ENCODE data around the gene ZNF587B.
A peak's percentile ranks its signal among the peaks of the same experiment; 100 is the strongest.
"Not testable (repeated sequence)": the region's sequence is repeated elsewhere in the genome, so short reads cannot be mapped to it uniquely, and the experiment has no call there.

Gene ZNF587B

DNA sequence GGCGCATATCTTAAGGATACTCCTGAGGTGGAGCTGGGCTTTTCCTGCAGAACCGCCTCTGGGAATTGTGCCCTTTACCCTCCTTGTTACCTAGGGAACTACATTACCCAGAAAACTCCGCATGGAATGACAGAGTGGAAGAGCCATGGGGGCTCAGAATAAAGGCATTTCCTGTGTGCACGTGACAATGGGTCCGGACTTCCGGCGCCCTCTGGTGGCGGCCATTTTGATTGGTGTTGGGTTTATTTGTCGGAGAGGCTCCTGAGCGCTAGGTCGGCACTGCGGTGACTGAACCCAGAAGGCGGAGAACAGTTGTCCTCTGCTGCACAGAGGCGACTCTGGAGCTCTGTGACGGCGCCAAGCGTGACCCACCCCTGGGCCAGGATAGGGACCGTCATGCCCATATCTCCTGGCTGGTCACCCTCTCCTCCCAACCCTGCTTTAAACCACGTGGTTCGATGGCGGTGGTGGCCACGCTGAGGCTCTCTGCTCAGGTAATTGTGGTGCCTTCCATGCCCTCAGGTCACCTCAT is at the start of gene ZNF587B:
ZNF587B (plus strand) TSS at position 229 of the 532 bp plus-strand sequence; CDS start at position 459, 230 bp downstream.
- DNase-seq: peak; percentile 54

DNA sequence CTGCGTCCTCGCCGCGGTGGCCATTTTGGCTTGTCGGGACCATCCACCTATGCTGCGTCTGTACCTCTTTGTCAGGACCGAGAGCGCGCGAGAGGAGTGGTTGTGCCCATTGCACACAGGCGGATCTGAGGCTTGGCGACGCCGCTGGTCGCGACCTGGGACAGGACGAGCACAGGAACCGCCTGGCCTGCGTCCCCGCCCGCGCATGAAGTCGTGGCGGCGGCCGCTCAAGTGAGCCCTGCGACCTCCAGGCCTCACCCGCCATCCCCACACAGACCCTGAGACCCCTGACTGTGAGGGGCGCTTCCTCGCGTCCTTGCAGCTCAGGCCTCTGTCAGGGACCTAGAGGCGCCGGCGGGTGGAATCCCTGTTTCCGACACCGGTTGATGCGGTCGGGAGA is 43.8 kb upstream of the ZNF587B start:
- no peak for DNase-seq

DNA sequence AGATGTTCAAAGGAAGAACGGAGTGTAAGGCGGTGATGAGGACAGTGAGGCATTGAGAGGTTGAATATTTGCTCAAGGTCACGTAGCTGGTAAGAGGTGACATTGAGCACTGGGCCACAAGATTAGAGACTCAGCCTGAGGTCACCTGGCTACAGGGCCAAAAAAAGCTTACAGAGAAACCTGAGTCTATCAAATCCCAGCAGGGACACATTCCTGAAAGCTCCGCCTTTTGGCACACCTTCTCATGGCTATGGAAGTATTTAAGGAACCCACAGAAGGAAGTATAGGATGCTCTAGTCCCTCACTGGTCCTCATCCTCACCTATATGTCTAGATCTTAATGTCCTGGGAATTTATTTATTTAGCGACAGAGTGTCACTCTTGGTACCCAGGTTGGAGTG is 43.2 kb upstream of the ZNF587B start:
- DNase-seq: no peak

DNA sequence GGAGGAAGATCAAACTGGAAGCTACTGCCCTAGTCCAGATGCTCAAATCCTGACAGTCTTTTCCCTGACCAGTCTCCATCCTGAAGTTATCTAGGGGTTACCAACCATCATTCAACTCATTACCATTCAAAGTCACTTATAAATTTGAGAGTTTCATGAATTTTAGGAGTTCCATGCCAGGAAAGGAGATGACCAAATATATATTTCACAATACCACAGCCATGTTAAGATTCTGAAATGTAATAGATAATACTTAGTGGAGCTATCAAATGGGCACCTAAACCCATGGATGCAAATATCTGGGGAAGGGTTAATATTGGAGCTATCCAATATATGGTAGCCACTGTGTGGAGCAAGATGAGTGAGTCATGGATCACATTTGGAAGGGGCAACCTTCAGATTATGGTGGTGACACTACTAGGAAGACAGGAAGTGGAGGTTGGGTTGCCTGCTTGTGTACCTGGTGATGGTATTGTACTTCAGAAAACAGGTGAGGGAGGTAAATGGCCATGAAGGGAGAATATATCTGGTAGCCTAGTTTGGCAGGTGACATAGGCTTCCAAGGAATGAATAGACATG is 41.9 kb upstream of the ZNF587B start:
- no peak for DNase-seq

DNA sequence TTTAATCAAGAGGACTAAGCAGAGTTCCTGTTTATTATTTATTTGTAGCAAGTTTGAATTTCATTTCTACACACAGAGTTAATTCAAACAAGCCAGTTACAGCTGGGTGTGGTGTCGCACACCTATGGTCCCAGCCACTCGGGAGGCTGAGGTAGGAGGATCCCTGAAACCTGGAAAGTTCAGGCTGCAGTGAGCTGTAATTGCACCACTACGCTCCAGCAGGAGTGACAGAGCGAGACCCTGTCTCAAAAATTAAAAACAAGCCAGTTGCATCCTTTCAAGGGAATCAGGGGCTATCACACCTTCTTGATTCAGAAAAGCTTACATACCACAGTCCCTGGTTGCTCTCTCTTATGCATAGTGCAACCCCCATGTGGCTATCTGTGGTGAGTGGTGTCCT is 40.8 kb upstream of the ZNF587B start:
- no peak for DNase-seq

DNA sequence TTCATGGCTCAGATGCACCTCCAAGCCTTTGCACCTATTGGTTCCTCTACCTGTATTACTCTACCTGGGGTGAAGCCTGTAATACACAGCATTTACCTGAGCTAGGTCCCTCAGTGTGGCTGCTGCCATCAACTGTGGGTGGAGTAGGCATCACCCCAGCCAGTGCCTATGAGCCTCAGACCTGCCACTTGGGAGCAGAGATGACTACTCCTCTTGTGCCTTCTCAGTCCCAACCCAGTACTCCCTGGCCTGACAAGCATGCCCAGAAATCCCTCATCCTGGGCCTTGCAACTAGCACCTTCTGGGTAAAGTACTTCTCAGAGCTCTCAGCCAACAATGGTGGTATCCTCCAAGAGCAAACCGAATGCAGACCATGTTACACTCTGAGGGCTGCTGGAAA is 33.5 kb upstream of the ZNF587B start:
- DNase-seq: not testable (repeated sequence)

DNA sequence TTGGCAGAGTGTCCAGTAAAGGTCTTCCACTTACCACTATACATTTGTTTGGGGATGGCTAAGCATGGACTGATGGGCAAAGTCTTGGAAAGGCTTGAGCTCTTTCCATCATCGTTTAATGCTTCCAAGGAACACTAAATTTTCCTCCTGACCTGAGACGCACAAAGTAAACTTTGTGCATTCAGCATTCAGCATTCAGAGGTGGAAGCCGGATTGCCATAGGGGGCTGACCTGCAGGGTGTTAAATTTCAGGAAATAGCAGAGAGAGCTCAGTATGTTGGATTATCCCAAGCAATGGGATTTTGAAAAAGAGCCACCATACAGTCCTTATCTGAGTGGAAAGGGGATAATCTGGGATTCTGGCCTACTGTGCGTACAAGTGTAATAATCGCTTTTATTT is 29.4 kb upstream of the ZNF587B start:
- no peak for DNase-seq

DNA sequence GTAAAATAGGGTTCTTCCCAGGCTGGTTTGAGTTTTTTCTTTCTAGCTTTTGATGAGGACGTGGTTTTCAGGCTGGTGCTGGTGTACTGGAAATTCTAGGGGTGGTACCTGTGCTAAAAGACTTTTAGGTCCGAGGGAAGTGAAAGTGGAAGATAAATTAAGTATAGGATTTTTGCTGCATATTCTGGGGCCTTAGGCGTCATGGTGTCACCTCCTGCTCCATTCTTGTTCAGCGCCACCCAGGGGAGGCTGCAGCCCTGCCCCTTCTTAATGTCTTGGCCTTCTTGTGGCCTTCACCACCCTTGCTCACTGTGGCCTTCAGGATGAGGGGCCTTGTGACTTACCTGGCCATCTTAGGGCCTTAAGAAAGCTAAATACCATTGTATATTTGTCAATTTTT is 27.8 kb upstream of the ZNF587B start:
- DNase-seq: no peak

DNA sequence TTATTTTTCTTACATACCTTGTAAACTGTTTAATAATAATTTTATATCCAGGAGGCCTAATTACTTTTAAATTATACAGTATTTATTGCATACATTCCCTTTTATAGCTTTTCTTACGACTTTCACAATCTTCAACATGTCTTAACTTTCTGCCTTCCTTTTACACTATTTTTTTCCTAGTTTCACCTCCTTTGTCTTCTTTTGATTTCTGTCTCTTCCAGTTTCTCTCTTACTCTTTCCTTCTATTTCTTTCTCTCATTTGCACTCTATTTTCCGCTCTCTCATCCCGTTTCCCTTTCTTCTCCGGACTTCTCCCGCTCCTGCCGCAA is 26.9 kb upstream of the ZNF587B start:
- DNase-seq: no peak

DNA sequence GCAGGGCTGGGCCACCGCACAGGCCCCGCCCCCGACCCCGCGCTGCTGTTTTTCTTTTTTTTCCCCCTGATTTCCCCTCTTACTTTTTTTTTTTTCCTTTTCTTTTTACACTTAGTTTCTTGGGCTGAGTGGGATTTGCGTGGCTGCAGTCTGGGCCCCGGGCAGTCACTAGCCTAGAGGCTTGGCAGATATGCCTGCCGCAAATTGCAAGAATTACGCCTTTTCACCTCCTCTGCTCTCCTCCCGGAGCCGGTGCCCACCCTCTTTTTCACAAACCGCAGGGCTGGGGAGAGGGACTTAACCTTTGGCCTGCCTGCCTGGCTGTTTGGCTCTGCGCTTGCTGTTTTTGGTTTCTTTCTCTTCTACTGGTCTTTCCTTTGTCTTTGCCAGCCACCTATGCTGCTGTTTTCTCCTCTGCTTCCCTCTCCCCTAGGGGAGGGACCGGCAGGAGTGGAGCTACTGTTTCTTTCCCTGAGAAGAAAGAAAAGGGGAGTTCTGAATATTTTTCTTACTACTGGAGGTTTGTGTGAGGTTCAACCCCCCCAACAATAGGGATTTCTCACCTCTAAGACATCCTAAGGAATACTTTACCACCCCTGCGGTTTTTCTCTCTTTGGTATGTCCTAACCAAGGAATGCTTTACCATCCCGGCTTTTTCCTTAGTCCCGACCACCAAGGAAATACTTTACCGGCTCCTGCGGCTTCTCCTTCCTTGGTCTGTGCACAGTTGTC is 26.3 kb upstream of the ZNF587B start:
- no peak for DNase-seq

DNA sequence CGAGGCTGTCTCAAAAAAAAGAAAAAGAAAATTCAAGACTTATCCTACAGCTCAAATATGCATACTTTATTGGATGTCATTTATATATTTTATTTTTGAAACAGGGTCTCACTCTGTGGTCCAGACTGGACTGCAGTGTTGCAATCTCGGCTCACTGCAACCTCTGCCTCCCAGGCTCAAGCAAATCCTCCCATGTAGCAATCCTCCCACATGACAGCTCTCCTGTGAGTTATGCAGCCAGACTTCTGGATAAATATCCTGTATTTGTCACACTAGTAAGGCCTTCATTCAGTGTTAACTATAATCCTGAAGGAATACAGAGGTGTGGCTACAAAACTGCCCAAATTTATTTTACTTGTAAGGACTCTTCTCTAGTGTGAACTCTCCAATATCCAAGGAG is 22.6 kb upstream of the ZNF587B start:
- no peak for DNase-seq

DNA sequence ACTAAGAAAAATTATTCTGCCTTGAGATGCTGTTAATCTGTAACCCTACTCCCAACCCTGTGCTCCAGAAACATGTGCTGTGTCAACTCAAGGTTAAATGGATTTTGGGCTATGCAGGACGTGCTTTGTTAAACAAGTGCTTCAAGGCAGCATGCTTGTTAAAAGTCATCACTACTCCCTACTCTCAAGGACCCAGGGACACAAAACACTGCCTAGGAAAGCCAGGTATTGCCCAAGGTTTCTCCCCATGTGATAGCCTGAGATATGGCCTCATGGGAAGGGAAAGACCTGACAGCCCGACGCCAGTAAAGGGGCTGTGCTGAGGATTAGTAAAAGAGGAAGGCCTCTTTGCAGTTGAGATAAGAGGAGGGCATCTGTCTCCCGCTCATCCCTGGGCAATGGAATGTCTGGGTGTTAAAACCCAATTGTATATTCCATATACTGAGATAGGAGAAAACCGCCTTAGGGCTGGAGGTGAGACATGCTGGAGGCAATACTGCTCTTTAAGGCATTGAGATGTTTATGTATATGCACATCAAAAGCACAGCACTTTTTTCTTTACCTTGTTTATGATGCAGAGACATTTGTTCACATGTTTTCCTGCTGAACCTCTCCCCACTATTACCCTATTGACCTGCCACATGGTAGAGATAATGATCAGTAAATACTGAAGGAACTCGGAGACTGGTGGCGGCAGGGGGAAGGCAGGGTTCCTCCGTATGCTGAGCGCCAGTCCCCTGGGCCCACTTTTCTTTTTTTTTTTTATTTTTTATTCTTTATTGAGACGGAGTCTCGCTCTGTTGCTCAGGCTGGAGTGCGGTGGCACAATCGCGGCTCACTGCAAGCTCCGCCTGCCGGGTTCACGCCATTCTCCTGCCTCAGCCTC is 19.4 kb upstream of the ZNF587B start:
- DNase-seq: not testable (repeated sequence)

DNA sequence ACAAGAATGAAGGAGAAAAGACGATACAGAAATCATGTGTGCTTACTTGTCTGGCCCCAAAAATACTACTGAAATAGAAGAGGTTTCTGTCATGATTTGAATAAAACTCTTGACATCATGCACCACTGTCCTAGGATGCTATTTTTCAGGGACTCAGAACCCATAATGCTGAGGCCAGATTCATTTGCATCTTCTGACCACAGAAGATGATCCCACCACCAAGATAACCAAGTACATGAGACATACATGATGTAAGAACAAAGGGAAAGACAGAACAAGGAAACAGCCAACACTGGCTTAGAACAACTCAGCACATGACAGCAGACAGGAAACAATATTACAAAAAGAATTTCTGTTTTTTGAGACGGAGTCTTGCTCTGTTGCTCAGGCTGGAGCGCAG is 17.9 kb upstream of the ZNF587B start:
- no peak for DNase-seq

DNA sequence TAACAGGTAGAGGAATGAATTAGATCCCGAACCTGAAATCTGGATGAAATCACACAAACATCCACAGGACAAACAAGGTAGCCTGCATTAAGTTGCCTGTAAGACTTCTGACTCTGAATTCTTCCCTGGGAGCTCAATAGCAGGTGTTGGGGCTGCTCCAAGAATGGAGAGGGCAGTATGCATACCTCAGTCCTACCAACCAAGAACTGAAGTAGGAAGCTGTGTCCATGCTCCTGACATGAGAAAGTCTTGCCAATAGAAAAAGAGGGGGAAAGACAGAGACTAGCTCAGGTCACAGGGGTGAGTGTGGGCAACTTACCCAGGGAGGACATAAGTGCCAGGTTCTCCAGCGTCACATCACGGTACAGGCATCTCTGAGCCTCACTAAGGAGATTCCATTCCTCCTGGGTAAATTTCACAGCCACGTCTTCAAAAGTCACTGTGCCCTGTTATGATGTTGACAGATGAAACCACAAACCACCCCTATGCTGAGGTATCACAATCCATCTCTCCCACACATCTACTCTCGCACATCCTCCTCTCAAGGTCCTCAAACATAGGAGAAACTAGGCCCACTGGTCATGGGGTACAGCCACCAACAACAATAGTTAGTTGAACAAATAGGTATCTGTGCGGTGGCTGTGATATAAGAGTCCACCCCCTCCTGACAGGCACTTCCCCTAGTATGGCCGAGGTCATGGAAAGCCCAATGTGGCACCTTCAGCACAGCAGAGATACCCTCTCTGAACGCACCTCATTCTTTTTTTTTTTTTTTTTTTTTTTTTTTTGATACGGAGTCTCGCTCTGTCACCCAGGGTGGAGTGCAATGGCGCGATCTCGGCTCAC is 16.9 kb upstream of the ZNF587B start:
- not testable (repeated sequence) for DNase-seq

DNA sequence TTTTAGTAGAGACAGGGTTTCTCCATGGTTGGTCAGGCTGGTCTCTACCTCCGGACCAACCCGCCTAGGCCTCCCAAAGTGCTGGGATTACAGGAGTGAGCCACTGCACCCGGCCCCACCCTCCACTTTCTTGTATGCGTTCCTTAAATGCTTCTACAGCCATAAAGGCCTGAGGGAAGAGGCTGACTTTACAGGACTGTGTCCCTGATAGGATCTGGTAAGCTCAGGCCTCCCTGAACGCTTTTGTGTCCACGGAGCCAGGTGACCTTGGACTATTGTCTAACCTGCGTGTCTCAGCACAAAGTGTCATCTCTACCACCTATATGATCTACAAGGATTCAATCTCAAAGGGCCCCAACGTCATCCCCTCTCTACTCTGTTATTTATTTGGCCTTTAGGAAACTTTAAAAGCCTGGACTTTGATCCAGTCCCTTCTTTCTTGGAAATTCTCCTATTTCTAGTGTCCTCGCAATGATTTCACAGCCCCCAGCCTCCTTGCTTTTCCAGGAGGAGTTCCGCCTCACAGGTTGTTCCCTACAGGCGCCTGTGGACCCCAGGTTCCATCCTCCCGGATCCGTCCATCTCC is 16.1 kb upstream of the ZNF587B start:
- DNase-seq: no peak

DNA sequence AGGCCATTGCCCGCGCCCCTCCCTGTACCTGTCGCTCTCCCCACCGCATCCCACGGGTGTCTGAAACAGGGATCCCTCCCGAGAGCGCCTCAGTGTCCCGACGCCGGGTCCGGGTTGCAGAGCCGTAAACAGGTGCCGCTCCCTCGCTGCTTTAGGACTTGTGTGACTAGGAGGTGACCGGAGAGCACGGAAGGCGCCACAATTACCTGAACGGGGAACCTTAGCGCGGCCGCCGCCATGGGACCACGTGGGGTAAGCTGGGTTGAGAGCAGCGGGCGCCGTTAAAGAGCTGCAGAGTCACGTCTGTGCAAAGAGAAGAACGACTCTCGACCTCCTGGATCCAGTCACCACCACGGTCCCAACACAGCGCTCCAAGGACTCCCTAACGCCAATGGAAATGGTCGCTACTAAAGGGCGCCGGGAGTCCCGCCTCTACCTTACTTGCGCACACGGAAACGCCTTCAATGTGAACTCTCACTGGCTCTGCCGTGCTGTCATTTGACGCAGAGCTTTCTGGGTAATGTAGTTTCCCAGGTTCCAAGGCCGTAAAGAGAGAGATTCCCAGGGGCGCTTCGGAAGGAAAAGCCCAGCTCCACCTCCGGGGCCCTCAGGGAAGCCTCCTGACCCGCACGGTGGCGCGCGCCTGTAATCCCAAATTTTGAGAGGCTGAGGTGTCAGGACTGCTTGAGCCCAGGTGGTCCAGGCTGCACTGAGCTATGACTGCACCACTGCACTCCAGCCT is 15.4 kb upstream of the ZNF587B start, which contains the start of gene ZNF552:
ZNF552 (minus strand) TSS at position 409 of the 742 bp plus-strand sequence; CDS start at position 239, 170 bp downstream.
- DNase-seq: peak; percentile 88

DNA sequence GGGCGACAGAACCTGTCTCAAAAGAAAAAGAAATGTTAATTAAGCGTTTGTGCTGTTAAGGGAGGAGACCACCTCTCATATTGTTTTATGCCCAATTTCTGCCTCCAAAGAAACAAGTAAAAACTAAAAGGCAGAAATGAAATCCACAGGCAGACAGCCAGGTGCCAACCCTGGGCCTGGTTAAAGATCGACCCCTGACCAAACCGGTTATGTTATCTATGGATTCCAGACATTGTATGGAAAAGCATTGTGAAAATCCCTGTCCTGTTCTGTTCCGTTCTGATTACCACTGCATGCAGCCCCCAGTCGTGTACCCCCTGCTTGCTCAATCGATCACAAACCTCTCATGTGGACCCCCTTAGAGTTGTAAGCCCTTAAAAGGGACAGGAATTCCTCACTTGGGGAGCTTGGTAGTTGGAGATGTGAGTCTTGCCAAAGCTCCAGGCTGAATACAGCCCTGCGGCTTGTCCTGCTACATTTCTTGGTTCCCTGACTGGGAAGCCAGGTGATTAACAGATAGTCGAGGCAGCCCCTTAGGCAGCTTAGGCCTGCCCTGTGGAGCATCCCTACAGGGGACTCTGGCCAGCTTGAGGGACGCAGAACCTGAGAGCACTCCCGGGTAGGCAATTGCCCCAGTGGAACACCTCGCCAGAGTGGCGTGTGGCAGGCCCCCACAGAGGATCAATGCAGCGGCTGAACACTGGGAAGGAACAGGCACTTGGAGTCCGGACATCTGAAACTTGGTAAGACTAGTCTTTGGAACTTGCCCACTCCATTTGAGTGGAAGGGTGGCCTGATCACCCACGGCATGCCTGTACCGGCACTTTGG is 14.6 kb upstream of the ZNF587B start:
- no peak for DNase-seq

DNA sequence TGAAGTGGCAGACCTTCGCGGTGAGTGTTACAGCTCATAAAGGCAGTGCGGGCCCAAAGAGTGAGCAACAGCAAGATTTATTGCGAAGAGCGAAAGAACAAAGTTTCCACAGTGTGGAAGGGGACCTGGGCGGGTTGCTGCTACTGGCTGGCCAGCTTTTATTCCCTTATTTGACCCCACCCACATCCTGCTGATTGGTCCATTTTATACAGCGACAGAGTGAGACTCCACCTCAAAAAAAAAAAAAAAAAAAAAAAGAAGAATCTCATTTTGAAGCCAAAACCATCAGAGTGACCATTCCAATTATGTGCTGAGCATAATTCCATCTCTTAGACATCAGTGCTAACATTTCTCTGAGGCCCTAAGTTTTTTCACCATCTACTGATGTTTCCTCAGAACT is 13.4 kb upstream of the ZNF587B start:
- DNase-seq: no peak

DNA sequence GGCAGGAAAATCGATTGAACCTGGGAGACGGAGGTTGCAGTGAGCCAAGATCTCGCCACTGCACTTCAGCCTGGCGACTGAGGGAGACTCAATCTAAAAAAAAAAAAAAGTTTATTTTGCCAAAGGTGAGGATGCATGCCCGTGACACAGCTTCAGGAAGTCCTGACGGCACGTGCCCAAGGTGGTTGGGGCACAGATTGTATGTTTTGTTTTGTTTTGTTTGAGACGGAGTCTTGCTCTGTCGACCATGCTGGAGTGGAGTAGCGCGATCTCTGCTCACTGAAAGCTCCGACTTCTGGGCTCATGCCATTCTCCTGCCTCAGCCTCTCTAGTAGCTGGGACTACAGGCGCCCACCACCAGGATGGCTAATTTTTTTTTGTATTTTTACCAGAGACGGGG is 12.1 kb upstream of the ZNF587B start:
- no peak for DNase-seq

DNA sequence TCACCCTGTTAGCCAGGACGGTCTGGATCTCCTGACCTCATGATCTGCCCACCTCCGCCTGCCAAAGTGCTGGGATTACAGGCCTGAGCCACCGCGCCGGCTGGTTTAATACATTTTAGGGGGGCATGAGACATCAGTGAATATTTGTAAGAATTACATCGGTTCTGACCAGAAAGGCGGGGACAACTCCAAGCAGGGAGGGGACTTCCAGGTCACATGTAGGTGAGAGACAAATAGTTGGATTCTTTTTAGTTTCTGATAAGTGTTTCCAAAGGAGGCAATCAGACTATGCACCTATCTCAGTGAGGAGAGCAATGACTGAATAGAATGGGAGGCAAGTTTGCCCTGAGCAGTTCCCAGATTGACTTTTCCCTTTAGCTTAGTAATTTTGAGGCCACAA is 11.7 kb upstream of the ZNF587B start:
- DNase-seq: no peak
